ENCODE results near the gene WARS2. TPM values are rescaled to one million over a fixed set of nuclear protein-coding genes. Genes with fewer than 3 reads are reported as not detected.

Gene WARS2
- total and polyA plus RNA-seq, 2 of the 8 experiments (the other 6 are each of a cell fraction or from before 2014, with no cell fraction given), result 4.3 to 12.9 TPM

DNA sequence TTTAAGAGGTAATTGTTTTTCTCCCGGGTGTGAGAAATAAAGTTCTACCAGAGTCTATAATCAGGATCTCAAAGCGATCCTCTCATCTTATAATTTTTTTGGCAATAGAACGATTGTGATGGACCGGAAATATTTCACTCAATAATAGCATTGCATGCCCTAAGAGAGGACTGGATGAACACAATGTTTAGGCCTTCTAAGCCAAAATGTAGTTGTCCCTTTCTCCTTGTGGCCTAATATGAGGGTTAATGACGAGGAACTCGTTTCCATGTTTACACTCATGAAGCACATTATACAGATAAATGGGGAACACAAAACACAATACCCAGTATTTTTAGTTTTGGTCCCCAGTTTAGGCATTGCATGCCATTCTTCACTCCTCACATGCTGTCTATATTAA, 158.2 kb downstream of the WARS2 start:
- H4K91ac ChIP-seq (replicated peaks; ENCODE audit: insufficient read length, low read length), result no peak overlapping the region
- no peak overlapping the region for H2AK5ac ChIP-seq (ENCODE audit: low read depth, low read length)
- POLR2A ChIA-PET (ENCODE audit: partially characterized antibody), result no interaction called here
- no peak overlapping the region for H3K23ac ChIP-seq (ENCODE audit: insufficient read length)
- H4K8ac ChIP-seq (ENCODE audit: extremely low read depth, insufficient read depth, low read length), result no peak overlapping the region
- WGBS, 2 experiments (ENCODE audit: extremely low coverage in 1 of 2, insufficient coverage in 1 of 2, insufficient read length in 1 of 2, insufficient replicate concordance in 2 of 2, low coverage in 1 of 2, low lambda C conversion rate in 2 of 2, missing lambda C conversion rate in 1 of 2), result 60% methylated on average over 6 of the region's 6 CpGs; no CpG with 5 or more reads in 1 of the 2 experiments
- H2AFZ ChIP-seq (ENCODE audit: low read length), result no peak overlapping the region
- no peak overlapping the region for H2BK5ac ChIP-seq (ENCODE audit: low read depth, low read length)
- TF ChIP-seq CBX8 (IDR thresholded peaks at IDR 0.05; ENCODE audit: borderline replicate concordance, low read depth, low read length), result 0 out of 2 replicates have a peak, but pooled peaks have one; percentile 55
- TF ChIP-seq, protein P1, sequence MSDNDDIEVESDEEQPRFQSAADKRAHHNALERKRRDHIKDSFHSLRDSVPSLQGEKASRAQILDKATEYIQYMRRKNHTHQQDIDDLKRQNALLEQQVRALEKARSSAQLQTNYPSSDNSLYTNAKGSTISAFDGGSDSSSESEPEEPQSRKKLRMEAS (IDR thresholded peaks at IDR 0.05), result no peak
- TF ChIP-seq HDAC2 (IDR thresholded peaks at IDR 0.05; ENCODE audit: borderline replicate concordance in 1 of 2, low read depth in 2 of 2, low read length in 2 of 2), result no peak
- TF ChIP-seq NRF1 (IDR thresholded peaks at IDR 0.05; ENCODE audit: low read depth, low read length), result no peak
- TF ChIP-seq RXRA (IDR thresholded peaks at IDR 0.05; ENCODE audit: insufficient read depth, low read depth, low read length), result no peak
- TF ChIP-seq POLR2A (IDR thresholded peaks at IDR 0.05; ENCODE audit: control extremely low read depth in 1 of 2, low read depth in 2 of 2, low read length in 2 of 2), result no peak
- no peak overlapping the region for H2BK12ac ChIP-seq (ENCODE audit: low read depth, low read length)
- peaks cover 90 to 100% (median 95%) of the 10 kb centered on the region in 4 experiments for H3K27me3 ChIP-seq (replicated peaks in 1 of 4; ENCODE audit: control insufficient read depth in 3 of 4, extremely low read depth in 1 of 4, insufficient read depth in 3 of 4, low read length in 3 of 4)
- CTCF ChIA-PET (ENCODE audit: partially characterized antibody), result interaction anchor here (2.4 kb wide), 1 partner anchor 27 kb away, joined by 9 read pairs; no protein-coding TSS in a partner anchor
- H3K4me2 ChIP-seq (ENCODE audit: insufficient read depth in 1 of 2, low read depth in 2 of 2, low read length in 2 of 2), result no peak overlapping the region; a peak in 1 of 4 replicates
- H4K20me1 ChIP-seq (replicated peaks in 1 of 2; ENCODE audit: control insufficient read depth in 1 of 2, insufficient read depth in 2 of 2, low read length in 2 of 2), result peaks cover 6 to 20% of the 10 kb centered on the region in 2 experiments
- H3K23me2 ChIP-seq (ENCODE audit: low read depth, low read length), result peaks cover 5% of the 10 kb centered on the region; the same call in 1 of the 2 replicates
- no peaks in the 10 kb centered on the region for H3K79me2 ChIP-seq (ENCODE audit: control insufficient read depth in 1 of 2, insufficient read depth in 2 of 2, low read length in 2 of 2)
- no peak overlapping the region for H2BK20ac ChIP-seq (ENCODE audit: low read length)
- FAIRE-seq (no peak), DNase-seq (ENCODE audit: low read depth in 1 of 2, low spot score in 2 of 2) (no peak)
- no peak overlapping the region for H3K27ac ChIP-seq (ENCODE audit: low read depth, low read length)
- H3K4ac ChIP-seq (replicated peaks; ENCODE audit: insufficient read length, low read depth, low read length), result no peak overlapping the region
- no peaks in the 10 kb centered on the region for H3K79me1 ChIP-seq (ENCODE audit: low read depth, low read length)
- no peak overlapping the region for H3K4me3 ChIP-seq (ENCODE audit: extremely low read depth in 1 of 4, insufficient read depth in 2 of 4, low read depth in 3 of 4, low read length in 4 of 4)
- no peak overlapping the region for H3K56ac ChIP-seq (replicated peaks; ENCODE audit: insufficient read length, low read depth, low read length)
- no peak overlapping the region for H4K5ac ChIP-seq (ENCODE audit: insufficient read length, low read depth, low read length)
- peaks cover 0 to 3% of the 10 kb centered on the region in 2 experiments; a peak in 1 of 4 replicates for H3K9me3 ChIP-seq (ENCODE audit: insufficient read depth in 2 of 2, low read depth in 1 of 2, low read length in 1 of 2)
- no peak overlapping the region for H2BK120ac ChIP-seq (replicated peaks; ENCODE audit: low read depth, low read length)
- H3K18ac ChIP-seq (ENCODE audit: extremely low read depth, low read length), result no peak overlapping the region
- H2BK15ac ChIP-seq (ENCODE audit: low read length), result no peak overlapping the region
- no peak overlapping the region for H3K14ac ChIP-seq (ENCODE audit: insufficient read length)
- peaks cover 0 to 2% (median 0%) of the 10 kb centered on the region in 4 experiments; a peak in 1 of 8 replicates for H3K36me3 ChIP-seq (ENCODE audit: control insufficient read depth in 2 of 4, insufficient read depth in 4 of 4, low read length in 3 of 4)
- peaks cover 3 to 18% (median 10%) of the 10 kb centered on the region in 4 experiments for H3K4me1 ChIP-seq (replicated peaks in 1 of 4; ENCODE audit: control insufficient read depth in 3 of 4, insufficient read depth in 4 of 4, low read length in 3 of 4)
- no peak overlapping the region for H3K9ac ChIP-seq (replicated peaks in 1 of 4; ENCODE audit: extremely low read depth in 1 of 4, low read depth in 3 of 4, low read length in 3 of 4)

Measured in H1 (cell line).